Esophagus muscularis mucosa (tissue), 3 donors: ENCODE results near the gene LTA4H.

Source experiments
- POLR2AphosphoS5 ChIP-seq, 2 donors: sonication (generic); formaldehyde crosslinking; IDR thresholded peaks; one replicate each; pipeline ENCODE4 v1.6.1; 2017; ENCODE audit warnings: antibody characterized with exemption in 2 of 2
- TF ChIP-seq, protein P1 (sequence below), 3 experiments: fragments of 200-600 bp in 2 of 3; fragments of 450-650 bp in 1 of 3; sonication (generic) in 2 of 3; IDR thresholded peaks; one replicate each; pipeline ENCODE4 v1.5.1; 2017 to 2019; ENCODE audit warnings: antibody characterized with exemption in 3 of 3, mild to moderate bottlenecking in 2 of 3, moderate library complexity in 1 of 3

DNA sequence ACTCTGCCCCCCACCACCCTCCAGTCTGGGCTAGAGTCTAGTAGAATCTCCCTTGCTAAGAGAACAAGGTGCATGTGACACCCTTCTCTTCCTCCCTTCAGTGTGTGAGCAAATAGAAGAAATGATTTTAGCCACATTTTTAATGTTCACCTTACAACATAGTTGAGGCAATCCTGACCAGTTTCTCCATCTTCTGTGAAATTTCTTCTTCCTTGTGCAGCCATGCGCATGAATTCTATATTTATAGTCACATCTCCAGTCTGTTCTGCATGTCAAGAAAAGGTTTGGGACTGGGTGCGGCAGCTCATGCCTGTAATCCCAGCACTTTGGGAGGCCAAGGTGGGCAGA, 9.5 kb upstream of the LTA4H start:
- TF ChIP-seq, protein P1, sequence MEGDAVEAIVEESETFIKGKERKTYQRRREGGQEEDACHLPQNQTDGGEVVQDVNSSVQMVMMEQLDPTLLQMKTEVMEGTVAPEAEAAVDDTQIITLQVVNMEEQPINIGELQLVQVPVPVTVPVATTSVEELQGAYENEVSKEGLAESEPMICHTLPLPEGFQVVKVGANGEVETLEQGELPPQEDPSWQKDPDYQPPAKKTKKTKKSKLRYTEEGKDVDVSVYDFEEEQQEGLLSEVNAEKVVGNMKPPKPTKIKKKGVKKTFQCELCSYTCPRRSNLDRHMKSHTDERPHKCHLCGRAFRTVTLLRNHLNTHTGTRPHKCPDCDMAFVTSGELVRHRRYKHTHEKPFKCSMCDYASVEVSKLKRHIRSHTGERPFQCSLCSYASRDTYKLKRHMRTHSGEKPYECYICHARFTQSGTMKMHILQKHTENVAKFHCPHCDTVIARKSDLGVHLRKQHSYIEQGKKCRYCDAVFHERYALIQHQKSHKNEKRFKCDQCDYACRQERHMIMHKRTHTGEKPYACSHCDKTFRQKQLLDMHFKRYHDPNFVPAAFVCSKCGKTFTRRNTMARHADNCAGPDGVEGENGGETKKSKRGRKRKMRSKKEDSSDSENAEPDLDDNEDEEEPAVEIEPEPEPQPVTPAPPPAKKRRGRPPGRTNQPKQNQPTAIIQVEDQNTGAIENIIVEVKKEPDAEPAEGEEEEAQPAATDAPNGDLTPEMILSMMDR (IDR thresholded peaks at IDR 0.05) = no peak
- no peak for TF ChIP-seq POLR2AphosphoS5 (IDR thresholded peaks at IDR 0.05)
